ENCODE results near the gene TTLL9.

- no peak for TF ChIP-seq CTCF (IDR thresholded peaks at IDR 0.05; ENCODE audit: poor library complexity, severe bottlenecking)
- TF ChIP-seq EZH2 (IDR thresholded peaks at IDR 0.05; ENCODE audit: borderline replicate concordance, insufficient read depth, low read length, poor library complexity, severe bottlenecking) = no peak
Measured at GRCh38 chr20:31967830-31968249, 97.4 kb downstream of the TTLL9 start, which contains the start of gene XKR7.

Data from neural cell (in vitro differentiated cells).